Nucleus accumbens (tissue), 56 donors: ENCODE data around the gene CDC42BPA.
"Not testable (repeated sequence)": the region's sequence is repeated elsewhere in the genome, so short reads cannot be mapped to it uniquely, and the experiment has no call there.

Experiments used
- DNase-seq, 56 donors: peaks; one replicate each; lab custom pipeline; 2025; lab: John Stamatoyannopoulos, UW

CDC42BPA gene

DNA sequence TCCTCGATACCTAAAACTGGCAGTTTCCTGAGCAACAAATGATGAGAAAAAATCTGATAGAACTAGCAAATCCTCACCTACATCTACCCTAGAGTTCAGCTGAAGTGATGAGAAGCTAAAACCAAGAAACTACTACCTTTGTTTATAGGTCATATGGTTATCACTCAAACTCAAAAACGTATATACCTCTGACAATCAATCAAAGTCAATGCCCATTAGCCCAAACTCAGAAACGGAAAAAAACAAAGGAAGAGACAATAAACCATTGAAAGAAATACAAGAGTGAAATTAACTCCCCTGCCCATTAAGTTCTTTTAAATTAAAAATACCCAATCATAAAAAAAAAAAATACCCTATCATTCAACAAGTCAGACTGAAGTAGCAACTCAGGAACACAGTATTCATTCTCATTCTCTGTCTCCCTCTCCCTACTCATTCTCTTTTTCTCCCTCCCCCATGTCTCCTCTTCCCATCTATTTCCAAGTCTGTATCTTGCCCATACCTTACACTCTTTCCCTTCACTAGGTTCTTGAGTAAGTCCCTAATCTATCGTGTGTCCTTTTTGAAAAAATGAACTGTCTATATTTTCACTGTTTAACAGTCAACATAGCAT is 6.8 kb downstream of the CDC42BPA start:
- DNase-seq = no peak

- no peak for DNase-seq
Observed at GRCh38 chr1:227308367-227309336, 9.6 kb downstream of the CDC42BPA start.

GRCh38 chr1:227306689-227307088 is 11.6 kb downstream of the CDC42BPA start:
- DNase-seq = no peak

DNA sequence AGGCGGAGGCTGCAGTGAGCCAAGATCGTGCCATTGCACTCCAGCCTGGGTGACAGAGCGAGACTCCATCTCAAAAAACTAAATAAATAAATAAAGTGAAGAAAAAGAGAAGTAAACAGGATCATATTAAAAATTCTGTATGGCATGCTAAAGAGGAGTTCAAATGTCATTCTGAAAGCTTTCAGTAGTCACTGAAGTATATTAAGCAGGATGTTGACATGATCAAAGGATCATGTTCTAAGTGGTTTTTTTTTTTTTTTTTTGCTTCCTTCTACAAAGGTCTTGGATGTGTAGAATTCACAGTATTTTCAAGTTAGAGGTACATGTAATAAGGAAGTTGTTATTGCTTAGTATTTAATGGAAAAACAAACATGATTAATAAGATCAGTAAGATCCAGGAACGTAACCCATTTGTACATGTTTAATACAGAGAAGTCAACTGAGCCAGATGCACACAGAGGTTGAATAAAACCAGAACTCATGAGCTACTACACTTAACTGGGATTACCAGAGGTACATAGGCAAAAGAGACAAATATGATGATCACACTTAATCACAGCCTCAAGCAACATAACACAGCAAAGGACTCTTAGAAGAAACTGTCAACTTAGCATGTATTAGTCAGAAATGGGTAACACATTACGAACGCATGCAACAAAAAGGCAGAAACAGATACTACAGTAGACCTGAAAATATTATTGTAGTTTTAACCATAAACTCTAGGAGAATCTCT is 12.2 kb downstream of the CDC42BPA start:
- DNase-seq = no peak

- DNase-seq = no peak
Observed at GRCh38 chr1:227304665-227305064, 13.6 kb downstream of the CDC42BPA start.

GRCh38 chr1:227303662-227304061 is 14.6 kb downstream of the CDC42BPA start:
- no peak for DNase-seq

GRCh38 chr1:227300682-227301081 is 17.6 kb downstream of the CDC42BPA start:
- DNase-seq = no peak

- DNase-seq = no peak
Observed at GRCh38 chr1:227299688-227300087, 18.6 kb downstream of the CDC42BPA start.

GRCh38 chr1:227299241-227299627 is 19.1 kb downstream of the CDC42BPA start:
- no peak for DNase-seq

DNA sequence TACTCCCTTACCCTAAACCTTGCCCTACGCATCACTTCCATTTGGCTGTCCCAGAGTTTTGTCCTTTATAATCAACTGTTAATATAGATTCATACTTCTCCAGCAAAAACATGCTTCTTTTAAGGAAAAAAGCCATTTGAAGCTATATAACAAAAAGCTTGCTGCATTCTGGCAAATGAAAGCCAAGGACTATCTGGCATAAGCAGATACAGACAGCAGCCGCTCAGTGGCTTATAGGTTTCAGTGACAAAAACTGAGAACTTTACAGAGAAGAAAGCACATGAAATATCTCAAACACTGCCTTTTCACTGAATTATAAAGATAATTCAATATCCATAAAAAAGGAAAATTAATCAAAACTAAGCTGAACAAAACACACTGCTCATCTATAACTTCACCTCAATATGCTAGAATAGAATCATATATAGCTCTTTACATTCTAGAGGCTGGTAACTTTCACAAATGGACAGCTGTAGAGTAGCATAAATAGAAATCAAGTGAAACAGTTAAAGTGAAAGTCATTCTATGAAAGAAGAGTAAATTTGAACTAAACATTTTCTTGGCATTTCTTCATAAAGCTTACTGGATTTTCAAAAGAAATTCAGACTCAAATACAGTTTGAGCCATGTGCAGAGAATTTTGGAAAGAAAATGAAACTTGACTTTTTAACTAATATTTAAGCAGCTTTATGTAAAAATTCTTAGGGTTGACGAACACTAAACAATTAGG is 19.6 kb downstream of the CDC42BPA start:
- no peak for DNase-seq

GRCh38 chr1:227297073-227297793 is 21.1 kb downstream of the CDC42BPA start:
- DNase-seq = no peak

GRCh38 chr1:227295609-227296008 is 22.7 kb downstream of the CDC42BPA start:
- no peak for DNase-seq

DNA sequence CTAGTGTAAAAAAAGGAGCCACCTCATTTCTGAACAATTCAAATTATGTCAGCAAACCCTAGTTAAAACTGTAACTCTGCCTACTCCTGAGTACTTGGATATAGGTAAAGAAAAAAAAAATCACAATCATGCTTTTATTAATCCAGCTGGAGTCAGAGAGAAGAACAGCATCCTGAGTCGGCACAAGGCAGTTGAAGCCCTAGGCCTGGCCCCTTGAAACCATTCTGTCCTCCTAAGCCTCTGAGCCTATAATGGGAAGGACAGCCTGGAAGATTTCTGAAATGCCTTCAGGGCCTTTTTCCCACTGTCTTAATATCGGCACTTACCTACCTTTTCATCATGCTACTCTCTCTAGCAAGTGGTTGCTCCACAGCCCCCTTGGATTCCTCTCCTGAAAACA is 32.5 kb downstream of the CDC42BPA start:
- no peak for DNase-seq

DNA sequence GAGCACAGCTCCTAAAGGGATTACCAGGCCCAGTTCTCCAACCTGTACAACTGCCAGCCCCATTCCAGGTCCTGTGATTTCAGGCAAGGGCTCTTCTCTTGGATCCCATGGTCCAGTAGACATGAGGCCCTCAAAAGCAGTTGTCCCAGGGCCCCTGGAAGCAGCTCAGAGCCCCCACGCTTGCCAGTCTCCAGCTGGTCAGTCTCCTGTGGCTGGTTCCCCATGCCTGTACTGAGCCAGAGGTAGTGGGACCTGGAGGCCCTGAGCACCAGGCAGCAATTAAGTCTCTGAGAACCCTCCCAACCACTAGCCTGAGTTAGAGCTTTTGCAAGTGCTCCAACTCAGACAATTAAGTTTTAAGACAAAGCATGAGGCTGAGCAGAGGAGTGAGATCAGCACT is 36.9 kb downstream of the CDC42BPA start:
- no peak for DNase-seq

- no peak for DNase-seq
Observed at GRCh38 chr1:227280836-227281235, 37.5 kb downstream of the CDC42BPA start.

DNA sequence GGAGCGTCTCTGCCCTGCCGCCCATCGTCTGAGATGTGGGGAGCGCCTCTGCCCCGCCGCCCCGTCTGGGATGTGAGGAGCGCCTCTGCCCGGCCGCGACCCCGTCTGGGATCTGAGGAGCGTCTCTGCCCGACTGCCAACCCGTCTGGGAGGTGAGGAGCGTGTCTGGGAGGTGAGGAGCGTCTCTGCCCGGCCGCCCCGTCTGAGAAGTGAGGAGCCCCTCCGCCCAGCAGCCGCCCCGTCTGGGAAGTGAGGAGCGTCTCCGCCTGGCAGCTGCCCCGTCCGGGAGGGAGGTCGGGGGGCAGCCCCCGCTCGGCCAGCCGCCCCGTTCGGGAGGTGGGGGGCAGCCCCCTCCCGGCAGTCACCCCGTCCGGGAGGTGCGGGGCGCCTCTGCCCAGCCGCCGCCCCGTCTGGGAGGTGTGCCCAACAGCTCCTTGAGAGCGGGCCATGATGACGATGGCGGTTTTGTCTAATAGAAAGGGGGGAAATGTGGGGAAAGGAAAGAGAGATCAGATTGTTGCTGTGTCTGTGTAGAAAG is 42.1 kb downstream of the CDC42BPA start:
- DNase-seq = not testable (repeated sequence)

GRCh38 chr1:227273557-227273956 is 44.7 kb downstream of the CDC42BPA start:
- no peak for DNase-seq

DNA sequence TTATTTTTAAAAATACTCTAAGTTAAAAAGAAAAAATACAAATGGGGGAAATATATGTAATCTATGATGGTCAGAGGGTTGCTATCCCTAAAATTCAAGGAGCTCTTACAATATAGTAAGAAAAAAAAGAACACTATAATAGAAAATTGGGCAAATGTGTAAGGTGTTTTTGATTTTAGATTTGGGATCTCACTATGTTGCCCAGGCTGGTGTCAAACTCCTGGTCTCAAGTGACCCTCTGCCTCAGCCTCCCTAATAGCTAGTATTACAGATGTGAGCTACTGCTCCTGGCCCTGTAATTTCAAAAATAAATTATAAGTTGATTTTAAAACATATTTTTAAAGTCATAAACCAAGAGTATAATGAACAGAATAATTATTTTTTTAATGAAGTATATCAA is 45.9 kb downstream of the CDC42BPA start:
- no peak for DNase-seq

DNA sequence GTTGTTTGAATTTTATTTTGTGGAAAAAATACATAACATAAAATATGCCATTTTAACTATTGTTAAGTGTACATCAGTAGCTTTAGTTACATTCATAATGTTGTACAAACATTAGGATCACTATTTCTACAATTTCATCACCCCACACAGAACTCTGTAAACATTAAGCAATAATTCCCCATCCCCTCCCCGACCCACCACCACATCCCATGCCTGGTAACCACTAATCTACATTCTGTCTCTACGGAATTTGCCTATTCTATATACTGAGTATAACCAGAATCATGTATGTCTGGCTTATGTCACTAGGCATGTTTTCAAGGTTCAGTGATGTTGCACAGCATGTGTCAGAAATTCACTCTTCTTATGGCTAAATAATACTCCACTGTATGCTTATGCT is 47.7 kb downstream of the CDC42BPA start:
- no peak for DNase-seq

DNA sequence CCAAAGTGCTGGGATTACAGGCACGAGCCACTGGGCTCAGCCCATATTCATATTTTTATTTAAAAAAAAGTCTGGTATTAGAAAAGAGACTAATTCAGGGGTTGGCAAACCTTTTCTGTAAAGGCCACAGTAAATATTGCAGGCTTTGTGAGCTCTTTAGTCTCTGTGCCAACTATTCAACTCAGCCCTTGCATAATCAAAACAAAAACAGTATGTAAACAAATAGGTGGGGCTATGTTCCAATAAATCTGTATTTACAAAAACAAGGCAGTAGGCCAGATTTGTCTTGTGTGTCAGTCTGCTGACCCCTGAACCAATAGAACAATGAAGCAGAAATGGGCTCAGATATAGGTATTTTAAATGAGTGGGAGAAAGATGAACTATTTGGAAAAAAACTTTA is 49.3 kb downstream of the CDC42BPA start:
- DNase-seq = no peak
